ENCODE results near the gene PIEZO2.

PIEZO2 gene

GRCh38 chr18:10715791-10716190 lies 433.6 kb downstream of the PIEZO2 start:
- DNase-seq, result no peak

- DNase-seq, result no peak
These were observed 436.0 kb downstream of the PIEZO2 start for GRCh38 chr18:10713409-10713808.

GRCh38 chr18:10707294-10707693 lies 442.1 kb downstream of the PIEZO2 start:
- no peak for DNase-seq

- no peak for DNase-seq
These were observed 443.6 kb downstream of the PIEZO2 start for GRCh38 chr18:10705786-10706185.

- no peak for DNase-seq
These were observed 444.1 kb downstream of the PIEZO2 start for GRCh38 chr18:10705291-10705690.

- no peak for DNase-seq
These were observed 447.2 kb downstream of the PIEZO2 start for GRCh38 chr18:10702206-10702605.

- DNase-seq, result no peak
These were observed 459.0 kb downstream of the PIEZO2 start for GRCh38 chr18:10690366-10690765.

- DNase-seq, result no peak
These were observed 459.4 kb downstream of the PIEZO2 start for GRCh38 chr18:10690035-10690329.

- DNase-seq, result no peak
These were observed 459.9 kb downstream of the PIEZO2 start for GRCh38 chr18:10689236-10690034.

GRCh38 chr18:10688766-10689165 lies 460.6 kb downstream of the PIEZO2 start:
- DNase-seq, result no peak

GRCh38 chr18:10687161-10687925 lies 462.0 kb downstream of the PIEZO2 start:
- DNase-seq, result no peak

GRCh38 chr18:10686308-10686707 lies 463.1 kb downstream of the PIEZO2 start:
- no peak for DNase-seq

GRCh38 chr18:10685484-10685883 lies 463.9 kb downstream of the PIEZO2 start:
- DNase-seq, result no peak

GRCh38 chr18:10682368-10682714 lies 467.0 kb downstream of the PIEZO2 start:
- no peak for DNase-seq

GRCh38 chr18:10681581-10682367 lies 467.6 kb downstream of the PIEZO2 start:
- DNase-seq, result no peak

GRCh38 chr18:10680271-10680596 lies 469.1 kb downstream of the PIEZO2 start:
- DNase-seq, result no peak

GRCh38 chr18:10679557-10680270 lies 469.7 kb downstream of the PIEZO2 start:
- DNase-seq, result no peak

GRCh38 chr18:10671441-10671840 lies 477.9 kb downstream of the PIEZO2 start:
- DNase-seq, result no peak

- no peak for DNase-seq
These were observed 478.5 kb downstream of the PIEZO2 start for GRCh38 chr18:10670856-10671255.

- no peak for DNase-seq
These were observed 479.8 kb downstream of the PIEZO2 start for GRCh38 chr18:10669441-10670100.

- no peak for DNase-seq
These were observed 485.6 kb downstream of the PIEZO2 start for GRCh38 chr18:10663750-10664149.

GRCh38 chr18:10661317-10661716 lies 488.1 kb downstream of the PIEZO2 start:
- no peak for DNase-seq
